ENCODE measurements around the gene TAX1BP1.

Gene TAX1BP1

GRCh38 chr7:27747589-27748368 lies 7.8 kb downstream of the TAX1BP1 start:
- Histone ChIP-seq H3K36me3 (ENCODE audit: insufficient read depth, low read length) (0 out of 2 replicates have a peak, but pooled peaks cover 2% of the 10 kb centered on the region), H3K4me1 (ENCODE audit: insufficient read depth, low read length) (peaks cover 8% of the 10 kb centered on the region), H3K9me3 (ENCODE audit: control insufficient read depth, insufficient read depth, low read length) (no peaks in the 10 kb centered on the region), H3K9ac (ENCODE audit: low read depth, low read length) (no peak overlapping the region)

DNA sequence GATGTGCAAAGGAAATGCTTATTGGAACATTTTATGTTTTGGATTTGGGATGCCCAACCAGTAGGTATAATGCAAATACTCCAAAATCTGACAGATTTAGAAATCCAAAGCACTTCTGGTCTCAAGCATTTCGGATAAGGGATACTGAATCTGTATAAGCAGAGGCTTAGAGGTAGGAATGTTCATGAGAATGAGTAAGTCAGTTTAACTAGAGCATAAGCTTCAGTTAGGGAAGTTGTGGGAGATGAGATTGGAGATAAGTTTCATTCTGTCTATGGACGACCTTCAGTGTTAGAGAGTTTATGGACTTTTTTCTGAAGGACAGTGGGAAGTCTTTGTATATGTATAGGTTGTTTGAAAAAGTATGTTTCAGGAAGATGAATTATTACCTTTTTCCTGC lies 10.4 kb downstream of the TAX1BP1 start:
- H3K9ac ChIP-seq (ENCODE audit: low read depth, low read length): no peak overlapping the region
- H3K4me1 ChIP-seq (ENCODE audit: insufficient read depth, low read length): peaks cover 5% of the 10 kb centered on the region; the same call in 1 of the 2 replicates
- H3K36me3 ChIP-seq (ENCODE audit: insufficient read depth, low read length): 0 out of 2 replicates have a peak, but pooled peaks cover 2% of the 10 kb centered on the region
- H3K9me3 ChIP-seq (ENCODE audit: control insufficient read depth, insufficient read depth, low read length): no peaks in the 10 kb centered on the region

GRCh38 chr7:27751888-27752660 lies 12.1 kb downstream of the TAX1BP1 start:
- Histone ChIP-seq H3K36me3 (ENCODE audit: insufficient read depth, low read length) (0 out of 2 replicates have a peak, but pooled peaks cover 2% of the 10 kb centered on the region), H3K9me3 (ENCODE audit: control insufficient read depth, insufficient read depth, low read length) (no peaks in the 10 kb centered on the region), H3K4me1 (ENCODE audit: insufficient read depth, low read length) (no peaks in the 10 kb centered on the region; the same call in 1 of the 2 replicates), H3K9ac (ENCODE audit: low read depth, low read length) (no peak overlapping the region)

- Histone ChIP-seq H3K4me1 (ENCODE audit: insufficient read depth, low read length) (no peaks in the 10 kb centered on the region), H3K36me3 (ENCODE audit: insufficient read depth, low read length) (peaks cover 6% of the 10 kb centered on the region; the same call in 1 of the 2 replicates)
These were observed 13.9 kb downstream of the TAX1BP1 start for GRCh38 chr7:27753863-27754262.

GRCh38 chr7:27756298-27756697 lies 16.3 kb downstream of the TAX1BP1 start:
- H3K9me3 ChIP-seq (ENCODE audit: control insufficient read depth, insufficient read depth, low read length): 0 out of 2 replicates have a peak, but pooled peaks cover under 1% of the 10 kb centered on the region
- H3K4me1 ChIP-seq (ENCODE audit: insufficient read depth, low read length): no peaks in the 10 kb centered on the region
- H3K36me3 ChIP-seq (ENCODE audit: insufficient read depth, low read length): peaks cover 6% of the 10 kb centered on the region; the same call in 1 of the 2 replicates
- H3K9ac ChIP-seq (ENCODE audit: low read depth, low read length): no peak overlapping the region

More at GRCh38 chr7:27753863-27754262, 13.9 kb downstream of the TAX1BP1 start:
- H3K9ac ChIP-seq (ENCODE audit: low read depth, low read length): no peak overlapping the region
- H3K9me3 ChIP-seq (ENCODE audit: control insufficient read depth, insufficient read depth, low read length): no peaks in the 10 kb centered on the region

DNA sequence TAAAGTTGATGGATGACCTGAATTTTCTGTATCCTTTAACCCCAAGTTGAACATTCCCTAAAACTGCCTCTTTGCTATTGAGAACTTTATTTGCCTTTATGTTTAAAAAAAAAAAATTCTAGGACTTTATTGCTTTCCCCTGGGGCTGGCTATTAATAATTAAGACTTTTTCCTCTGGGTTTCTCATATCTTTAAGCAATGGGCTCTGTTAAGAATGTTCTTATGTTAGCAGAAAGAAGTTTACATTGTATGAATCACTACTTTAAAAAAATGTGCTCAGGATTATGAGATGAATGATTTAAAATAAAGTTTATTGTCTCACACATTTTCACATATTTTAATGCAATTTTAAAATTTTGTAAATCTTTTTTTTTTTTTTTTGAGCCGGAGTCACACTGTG lies 19.5 kb downstream of the TAX1BP1 start:
- peaks cover 3% of the 10 kb centered on the region; the same call in 1 of the 2 replicates for H3K36me3 ChIP-seq (ENCODE audit: insufficient read depth, low read length)
- peaks cover 9% of the 10 kb centered on the region; the same call in 1 of the 2 replicates for H3K9me3 ChIP-seq (ENCODE audit: control insufficient read depth, insufficient read depth, low read length)
- H3K9ac ChIP-seq (ENCODE audit: low read depth, low read length): no peak overlapping the region
- H3K4me1 ChIP-seq (ENCODE audit: insufficient read depth, low read length): no peaks in the 10 kb centered on the region

DNA sequence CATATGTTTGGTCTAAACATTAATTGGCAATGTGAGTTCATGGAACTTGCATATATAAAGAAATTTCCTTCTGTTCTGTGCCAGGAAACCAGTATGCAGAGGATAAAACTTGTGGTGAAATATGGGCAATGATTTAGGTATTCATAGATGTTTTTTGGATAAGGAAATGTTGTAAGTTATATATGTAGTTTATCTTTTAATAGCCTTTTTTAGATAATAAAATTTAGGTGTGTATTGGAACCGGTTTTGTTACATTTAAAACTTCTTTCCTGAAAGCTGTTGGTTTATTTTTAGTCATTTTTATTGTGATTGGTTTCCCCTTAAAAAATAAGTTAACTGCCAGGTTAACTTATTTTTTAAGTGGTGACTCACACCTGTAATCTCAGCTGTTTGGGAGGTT lies 22.1 kb downstream of the TAX1BP1 start:
- H3K9me3 ChIP-seq (ENCODE audit: control insufficient read depth, insufficient read depth, low read length): peaks cover 9% of the 10 kb centered on the region; the same call in 1 of the 2 replicates
- no peak overlapping the region for H3K9ac ChIP-seq (ENCODE audit: low read depth, low read length)
- peaks cover 3% of the 10 kb centered on the region; the same call in 1 of the 2 replicates for H3K36me3 ChIP-seq (ENCODE audit: insufficient read depth, low read length)
- H3K4me1 ChIP-seq (ENCODE audit: insufficient read depth, low read length): no peaks in the 10 kb centered on the region

GRCh38 chr7:27763983-27764508 lies 24.1 kb downstream of the TAX1BP1 start:
- Histone ChIP-seq H3K4me1 (ENCODE audit: insufficient read depth, low read length) (no peaks in the 10 kb centered on the region), H3K9ac (ENCODE audit: low read depth, low read length) (no peak overlapping the region), H3K9me3 (ENCODE audit: control insufficient read depth, insufficient read depth, low read length) (peaks cover 9% of the 10 kb centered on the region; the same call in 1 of the 2 replicates), H3K36me3 (ENCODE audit: insufficient read depth, low read length) (no peaks in the 10 kb centered on the region)

- Histone ChIP-seq H3K9me3 (ENCODE audit: control insufficient read depth, insufficient read depth, low read length) (peaks cover 9% of the 10 kb centered on the region; the same call in 1 of the 2 replicates), H3K36me3 (ENCODE audit: insufficient read depth, low read length) (no peaks in the 10 kb centered on the region), H3K4me1 (ENCODE audit: insufficient read depth, low read length) (no peaks in the 10 kb centered on the region), H3K9ac (ENCODE audit: low read depth, low read length) (no peak overlapping the region)
These were observed 25.9 kb downstream of the TAX1BP1 start for GRCh38 chr7:27765841-27766240.

- H3K36me3 ChIP-seq (ENCODE audit: insufficient read depth, low read length): no peaks in the 10 kb centered on the region
- no peak overlapping the region for H3K9ac ChIP-seq (ENCODE audit: low read depth, low read length)
- H3K9me3 ChIP-seq (ENCODE audit: control insufficient read depth, insufficient read depth, low read length): no peaks in the 10 kb centered on the region
- no peaks in the 10 kb centered on the region for H3K4me1 ChIP-seq (ENCODE audit: insufficient read depth, low read length)
These were observed 27.4 kb downstream of the TAX1BP1 start for GRCh38 chr7:27767374-27767773.

DNA sequence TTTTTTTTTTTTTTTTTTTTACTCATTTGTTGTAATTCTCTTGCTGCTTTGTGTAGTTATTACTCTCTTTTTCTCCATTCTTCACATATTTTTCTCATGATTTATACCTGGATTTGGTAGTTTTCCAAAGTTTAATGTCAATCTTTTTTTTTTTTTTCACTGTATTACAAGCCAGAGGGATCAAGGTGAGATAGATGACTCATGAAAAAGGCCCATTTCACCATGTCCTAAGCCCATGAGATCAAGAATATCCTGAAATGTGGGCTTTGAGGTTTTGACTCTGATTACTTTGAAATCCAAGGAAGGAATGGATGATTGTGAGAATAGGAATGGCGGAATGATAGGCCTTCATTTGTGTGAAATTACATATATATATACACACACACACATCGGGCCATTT lies 31.1 kb downstream of the TAX1BP1 start:
- H3K36me3 ChIP-seq (ENCODE audit: insufficient read depth, low read length): no peaks in the 10 kb centered on the region
- no peak overlapping the region for H3K9ac ChIP-seq (ENCODE audit: low read depth, low read length)
- H3K4me1 ChIP-seq (ENCODE audit: insufficient read depth, low read length): no peaks in the 10 kb centered on the region
- H3K9me3 ChIP-seq (ENCODE audit: control insufficient read depth, insufficient read depth, low read length): no peaks in the 10 kb centered on the region

DNA sequence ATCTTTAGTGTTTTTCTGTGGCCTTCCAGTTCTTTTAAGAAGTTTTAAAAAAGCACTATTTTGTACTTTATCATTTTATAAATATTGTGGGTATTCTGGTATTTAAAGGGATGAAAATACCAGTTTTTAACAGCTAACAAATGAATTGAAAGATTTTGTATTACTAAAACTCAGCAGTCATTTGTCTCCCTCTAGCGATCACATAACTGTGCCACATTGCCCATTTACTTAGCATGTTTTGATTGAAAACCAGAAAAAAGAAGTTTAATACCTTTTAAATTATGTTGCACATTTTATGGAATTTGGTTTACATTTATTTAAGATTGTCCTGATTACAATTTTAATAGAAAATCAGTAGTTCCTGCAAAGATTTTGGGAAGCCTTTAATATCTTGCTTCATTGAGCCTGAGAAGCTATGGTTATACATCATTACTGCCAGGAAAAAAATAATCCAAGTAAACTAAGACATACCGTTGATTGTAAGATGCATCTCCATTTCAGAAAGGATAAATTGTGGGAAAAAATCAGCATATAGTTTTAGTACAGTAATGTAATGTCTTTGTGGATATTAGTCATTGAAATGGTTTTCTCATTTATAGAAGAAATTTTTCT lies 34.9 kb downstream of the TAX1BP1 start:
- Histone ChIP-seq H3K36me3 (ENCODE audit: insufficient read depth, low read length) (no peaks in the 10 kb centered on the region), H3K9me3 (ENCODE audit: control insufficient read depth, insufficient read depth, low read length) (no peaks in the 10 kb centered on the region), H3K4me1 (ENCODE audit: insufficient read depth, low read length) (no peaks in the 10 kb centered on the region), H3K9ac (ENCODE audit: low read depth, low read length) (no peak overlapping the region)

- H3K4me1 ChIP-seq (ENCODE audit: insufficient read depth, low read length): no peaks in the 10 kb centered on the region
- H3K36me3 ChIP-seq (ENCODE audit: insufficient read depth, low read length): no peaks in the 10 kb centered on the region
- H3K9ac ChIP-seq (ENCODE audit: low read depth, low read length): no peak overlapping the region
- no peaks in the 10 kb centered on the region for H3K9me3 ChIP-seq (ENCODE audit: control insufficient read depth, insufficient read depth, low read length)
These were observed 35.8 kb downstream of the TAX1BP1 start for GRCh38 chr7:27775782-27776181.

- H3K9ac ChIP-seq (ENCODE audit: low read depth, low read length): no peak overlapping the region
- no peaks in the 10 kb centered on the region for H3K9me3 ChIP-seq (ENCODE audit: control insufficient read depth, insufficient read depth, low read length)
- H3K4me1 ChIP-seq (ENCODE audit: insufficient read depth, low read length): no peaks in the 10 kb centered on the region
- H3K36me3 ChIP-seq (ENCODE audit: insufficient read depth, low read length): no peaks in the 10 kb centered on the region
These were observed 37.7 kb downstream of the TAX1BP1 start for GRCh38 chr7:27777662-27778061.
